Measurements from ENCODE around the gene LSAMP.
A peak's percentile ranks its signal among the peaks of the same experiment; 100 is the strongest.

Gene LSAMP

DNA sequence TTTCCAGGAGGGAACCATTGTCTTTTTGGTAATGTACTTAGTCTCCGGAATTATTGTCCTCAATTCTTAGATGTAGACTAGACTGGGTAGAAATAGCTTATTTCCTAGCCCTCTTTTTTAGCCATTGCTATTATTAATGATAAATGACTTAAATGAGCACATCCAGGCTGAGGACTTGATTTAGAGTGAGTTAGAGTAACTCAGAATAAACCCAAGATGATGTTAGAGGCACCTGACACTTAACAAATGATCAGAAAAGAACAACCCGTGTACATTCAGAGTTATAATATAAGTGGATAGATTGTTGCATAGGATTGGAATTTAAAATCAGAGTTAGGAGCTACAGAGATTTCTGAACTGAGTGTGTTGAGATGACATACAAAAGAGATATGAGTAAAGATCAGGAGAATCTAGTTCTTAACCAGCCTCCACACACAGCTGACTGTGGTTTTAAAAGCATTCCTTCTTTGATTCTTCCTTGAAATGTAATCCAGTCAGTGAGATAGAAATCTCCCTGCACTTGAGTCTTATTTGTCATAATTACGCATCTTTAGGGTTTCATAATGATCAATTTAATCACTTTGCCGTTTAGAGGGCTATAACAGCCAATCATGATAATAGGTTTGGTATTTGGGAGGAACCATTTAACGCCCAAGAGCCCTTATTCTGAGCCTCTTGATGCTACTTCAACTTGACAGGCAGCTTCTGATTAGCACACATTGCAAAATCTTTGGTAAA lies 455.4 kb downstream of the LSAMP start:
- Mint-ChIP-seq H3K27ac (no peak overlapping the region), H3K36me3 (no peaks in the 10 kb centered on the region), H3K27me3 (no peaks in the 10 kb centered on the region), H3K4me3 (no peak overlapping the region), H3K9me3 (no peaks in the 10 kb centered on the region), H3K4me1 (no peaks in the 10 kb centered on the region)
- no peak for ATAC-seq

DNA sequence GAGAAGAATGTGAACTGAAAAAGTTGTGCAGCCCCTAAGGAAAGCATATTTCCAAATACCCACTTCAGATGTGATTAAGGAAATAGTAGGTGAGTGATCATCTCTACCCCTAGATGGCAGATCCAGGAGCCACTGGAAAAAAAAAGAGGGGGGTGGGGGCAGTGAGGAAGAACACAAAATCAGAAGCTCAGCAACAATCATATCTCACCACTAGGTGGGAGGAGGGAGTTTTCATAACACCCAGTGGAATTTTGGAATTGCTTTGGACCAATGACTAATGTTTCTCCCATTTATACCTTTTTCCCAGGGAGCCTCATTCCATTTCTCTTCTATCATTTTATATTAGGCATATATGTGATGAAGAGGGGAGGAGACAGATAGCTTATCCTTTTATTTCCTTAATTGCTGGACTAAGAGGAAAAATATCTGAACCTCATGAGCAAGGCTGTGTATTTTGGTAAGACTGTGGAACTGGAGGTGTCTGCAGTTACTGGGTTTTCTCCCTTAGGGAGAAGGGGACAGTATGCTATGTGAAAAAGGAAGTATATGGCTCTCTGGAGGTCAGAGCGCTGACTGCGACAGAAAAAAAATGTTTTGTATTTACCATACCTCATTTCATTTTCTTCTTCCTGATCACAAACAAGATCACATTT lies 458.6 kb downstream of the LSAMP start:
- ATAC-seq: no peak
- H3K27ac Mint-ChIP-seq: no peak overlapping the region
- peaks cover 10% of the 10 kb centered on the region for H3K27me3 Mint-ChIP-seq
- peaks cover 8% of the 10 kb centered on the region for H3K4me1 Mint-ChIP-seq
- H3K4me3 Mint-ChIP-seq: no peak overlapping the region
- no peaks in the 10 kb centered on the region for H3K36me3 Mint-ChIP-seq
- H3K9me3 Mint-ChIP-seq: no peaks in the 10 kb centered on the region

DNA sequence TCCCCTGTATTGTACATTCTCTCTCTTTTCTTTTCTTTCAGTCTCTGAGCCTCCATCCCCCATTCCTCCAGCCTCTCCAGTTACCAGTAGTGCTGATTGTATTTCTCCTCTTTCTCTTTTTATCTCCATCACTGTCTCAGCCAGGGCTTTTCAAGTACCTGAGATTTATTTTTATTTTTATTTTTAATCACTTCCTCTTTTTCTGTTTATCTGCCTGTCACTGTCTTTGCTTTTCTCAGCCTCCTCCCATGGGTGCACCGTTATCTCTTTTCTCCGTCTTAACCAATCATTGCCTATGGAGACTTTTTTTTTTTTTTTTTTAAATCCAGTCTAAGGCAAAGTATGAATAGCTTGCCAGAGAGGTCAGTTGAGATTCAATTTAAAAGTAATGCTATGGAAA lies 462.7 kb downstream of the LSAMP start:
- Mint-ChIP-seq H3K27me3 (peaks cover 10% of the 10 kb centered on the region), H3K9me3 (no peaks in the 10 kb centered on the region), H3K4me3 (no peak overlapping the region), H3K4me1 (peaks cover 16% of the 10 kb centered on the region), H3K36me3 (no peaks in the 10 kb centered on the region), H3K27ac (no peak overlapping the region)
- ATAC-seq: no peak

DNA sequence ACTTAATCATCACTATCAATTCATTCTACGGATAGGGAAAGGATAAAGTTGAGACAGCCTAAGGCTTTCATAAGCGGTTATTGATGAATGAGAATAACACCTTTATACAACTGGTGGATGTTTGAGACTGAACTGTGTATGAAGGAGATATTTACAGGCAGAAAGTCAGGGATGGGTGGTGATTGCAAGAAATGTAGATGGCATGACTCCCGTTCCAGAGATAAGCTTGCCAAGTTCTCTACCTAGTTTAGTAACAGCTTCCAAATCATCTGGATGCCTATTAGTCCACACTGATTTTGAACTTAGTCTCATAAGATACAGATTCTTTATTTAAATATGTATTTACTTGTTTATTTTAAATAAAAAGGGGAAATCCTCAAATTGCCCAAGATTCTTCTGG lies 463.2 kb downstream of the LSAMP start:
- Mint-ChIP-seq H3K4me3 (no peak overlapping the region), H3K9me3 (no peaks in the 10 kb centered on the region), H3K4me1 (peaks cover 16% of the 10 kb centered on the region), H3K27me3 (peaks cover 10% of the 10 kb centered on the region), H3K27ac (no peak overlapping the region), H3K36me3 (no peaks in the 10 kb centered on the region)
- no peak for ATAC-seq

DNA sequence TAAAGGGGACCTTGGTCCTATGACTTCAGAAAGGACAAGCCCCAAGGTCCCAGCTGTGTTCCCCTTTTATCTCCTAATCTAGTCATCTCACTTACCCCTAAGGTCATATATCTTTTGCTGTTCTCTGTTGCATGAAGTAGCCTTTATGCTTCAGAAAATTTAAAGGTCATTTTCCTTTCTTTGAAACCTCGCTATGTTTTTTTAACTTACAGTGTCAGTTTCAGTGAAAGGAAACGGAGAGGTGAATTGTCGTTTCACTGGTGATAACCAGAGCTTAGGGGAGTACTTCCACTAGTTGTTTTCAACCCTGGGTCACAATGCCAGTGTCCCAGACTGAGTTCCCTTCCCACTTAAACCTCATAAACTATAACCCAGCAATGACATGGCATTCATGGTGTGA lies 464.6 kb downstream of the LSAMP start:
- Mint-ChIP-seq H3K36me3 (no peaks in the 10 kb centered on the region), H3K4me3 (peak overlapping the region; percentile 27)
- peak; percentile 84 for ATAC-seq

DNA sequence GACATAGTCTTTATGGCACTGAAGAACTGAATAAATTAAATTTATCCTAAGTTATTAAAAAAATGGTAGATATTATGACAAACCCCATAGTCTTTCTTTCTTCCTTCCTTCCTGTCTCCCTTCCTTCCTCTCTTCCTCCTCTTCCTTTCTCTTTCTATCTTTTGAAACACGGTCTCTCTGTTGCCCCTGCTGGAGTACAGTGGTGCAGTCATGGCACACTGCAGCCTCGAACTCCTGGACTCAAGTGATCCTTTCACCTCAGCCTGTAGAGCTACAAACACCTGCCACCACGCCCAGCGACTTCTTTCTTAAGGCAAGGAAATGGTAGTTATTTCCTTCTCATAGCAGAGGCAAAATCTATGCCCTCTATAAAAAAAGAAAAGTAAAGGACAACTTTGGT lies 467.4 kb downstream of the LSAMP start:
- no peak for ATAC-seq

More for the DNA sequence above, 464.6 kb downstream of the LSAMP start:
- peak overlapping the region; percentile 61 for H3K27ac Mint-ChIP-seq
- no peaks in the 10 kb centered on the region for H3K9me3 Mint-ChIP-seq
- peaks cover 16% of the 10 kb centered on the region for H3K4me1 Mint-ChIP-seq
- H3K27me3 Mint-ChIP-seq: peaks cover 10% of the 10 kb centered on the region

DNA sequence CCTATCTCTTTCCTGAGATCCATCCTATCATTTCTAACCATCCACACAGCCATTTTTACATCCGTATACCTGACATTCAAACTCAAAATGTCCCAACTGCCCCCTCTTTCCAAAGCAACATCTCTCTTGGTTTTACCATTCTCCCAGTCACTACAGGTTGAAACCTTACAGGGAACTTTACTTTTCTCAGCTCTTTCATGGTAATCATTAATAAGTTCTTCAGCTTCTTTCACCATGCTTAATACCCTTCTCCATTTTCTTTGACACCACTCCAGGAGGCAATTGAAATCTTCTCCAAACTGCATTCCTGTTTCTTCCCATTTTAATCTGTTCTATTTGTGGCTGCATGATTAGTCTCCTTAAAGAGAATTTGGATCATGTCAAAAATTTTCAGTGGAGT lies 469.5 kb downstream of the LSAMP start:
- ATAC-seq: no peak
- H3K36me3 Mint-ChIP-seq: no peaks in the 10 kb centered on the region

More for the DNA sequence above, 467.4 kb downstream of the LSAMP start:
- Mint-ChIP-seq H3K36me3 (no peaks in the 10 kb centered on the region), H3K4me3 (no peak overlapping the region), H3K4me1 (peaks cover 14% of the 10 kb centered on the region), H3K27me3 (no peaks in the 10 kb centered on the region), H3K27ac (no peak overlapping the region), H3K9me3 (no peaks in the 10 kb centered on the region)

DNA sequence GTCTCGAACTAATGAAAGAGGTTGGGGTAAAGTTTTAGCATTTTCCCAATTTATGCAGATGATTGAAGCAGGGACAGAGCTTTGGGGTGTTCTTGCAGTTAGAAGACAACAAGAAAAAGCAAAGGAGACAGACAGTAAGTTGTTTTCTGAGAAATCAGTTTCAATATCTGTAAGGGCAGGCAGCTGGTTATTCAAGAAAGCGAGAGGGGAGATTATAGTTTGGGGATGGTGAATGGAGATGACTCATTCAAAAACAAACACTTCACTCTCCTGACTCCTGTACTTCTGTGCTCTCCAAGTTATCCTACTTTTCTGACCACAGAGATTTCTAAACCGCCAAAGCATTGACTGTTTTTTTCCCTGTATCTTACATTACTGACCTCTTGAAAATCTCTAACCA lies 469.9 kb downstream of the LSAMP start:
- H3K9me3 Mint-ChIP-seq: no peaks in the 10 kb centered on the region
- no peaks in the 10 kb centered on the region for H3K36me3 Mint-ChIP-seq
- no peaks in the 10 kb centered on the region for H3K27me3 Mint-ChIP-seq
- ATAC-seq: no peak
- H3K27ac Mint-ChIP-seq: no peak overlapping the region
- H3K4me1 Mint-ChIP-seq: peaks cover 1% of the 10 kb centered on the region
- H3K4me3 Mint-ChIP-seq: no peak overlapping the region

More for the DNA sequence above, 469.5 kb downstream of the LSAMP start:
- H3K4me3 Mint-ChIP-seq: no peak overlapping the region
- peaks cover 6% of the 10 kb centered on the region for H3K4me1 Mint-ChIP-seq
- H3K27ac Mint-ChIP-seq: no peak overlapping the region
- H3K27me3 Mint-ChIP-seq: no peaks in the 10 kb centered on the region
- H3K9me3 Mint-ChIP-seq: no peaks in the 10 kb centered on the region

DNA sequence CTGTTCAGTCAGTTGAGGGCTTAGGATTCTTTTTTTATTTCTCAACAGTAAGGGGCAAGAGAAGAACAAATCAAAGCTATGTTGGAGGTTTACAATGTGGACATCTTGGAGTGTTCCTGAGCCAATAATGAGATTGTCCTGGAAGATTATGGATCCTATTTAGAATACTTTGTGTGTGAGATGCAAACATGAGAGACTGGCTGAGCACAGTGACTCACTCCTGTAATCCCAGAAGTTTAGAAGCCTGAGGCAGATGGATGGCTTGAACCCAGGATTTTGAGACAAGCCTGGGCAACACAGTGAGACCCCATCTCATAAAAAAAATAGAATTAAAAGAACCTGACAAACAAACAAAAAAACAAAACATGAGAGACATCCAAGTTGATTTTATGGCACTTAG lies 470.3 kb downstream of the LSAMP start:
- Mint-ChIP-seq H3K4me1 (no peaks in the 10 kb centered on the region), H3K4me3 (no peak overlapping the region), H3K36me3 (no peaks in the 10 kb centered on the region), H3K27me3 (no peaks in the 10 kb centered on the region), H3K27ac (no peak overlapping the region), H3K9me3 (no peaks in the 10 kb centered on the region)
- ATAC-seq: no peak

DNA sequence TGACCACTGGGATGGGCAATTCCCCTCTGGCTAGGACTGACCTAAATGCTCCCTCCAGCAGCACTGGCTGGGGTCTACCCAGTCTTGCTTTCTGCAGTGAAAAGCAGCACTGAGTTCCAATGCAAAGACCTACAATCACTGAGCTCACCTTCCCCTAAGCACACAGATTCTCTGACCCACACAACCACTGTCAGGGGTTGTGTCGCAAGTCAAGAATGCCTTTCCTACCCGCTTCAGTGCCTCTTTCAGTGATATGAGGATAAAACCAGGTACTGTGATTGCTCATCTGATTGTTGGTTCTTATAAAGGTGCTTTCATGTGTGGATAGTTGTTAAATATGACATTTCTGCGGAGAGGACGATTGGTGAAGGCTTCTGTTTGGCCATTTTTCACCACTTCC lies 476.4 kb downstream of the LSAMP start:
- Mint-ChIP-seq H3K27ac (no peak overlapping the region), H3K4me1 (no peaks in the 10 kb centered on the region), H3K36me3 (no peaks in the 10 kb centered on the region), H3K27me3 (no peaks in the 10 kb centered on the region), H3K9me3 (no peaks in the 10 kb centered on the region), H3K4me3 (no peak overlapping the region)
- ATAC-seq: peak; percentile 45

DNA sequence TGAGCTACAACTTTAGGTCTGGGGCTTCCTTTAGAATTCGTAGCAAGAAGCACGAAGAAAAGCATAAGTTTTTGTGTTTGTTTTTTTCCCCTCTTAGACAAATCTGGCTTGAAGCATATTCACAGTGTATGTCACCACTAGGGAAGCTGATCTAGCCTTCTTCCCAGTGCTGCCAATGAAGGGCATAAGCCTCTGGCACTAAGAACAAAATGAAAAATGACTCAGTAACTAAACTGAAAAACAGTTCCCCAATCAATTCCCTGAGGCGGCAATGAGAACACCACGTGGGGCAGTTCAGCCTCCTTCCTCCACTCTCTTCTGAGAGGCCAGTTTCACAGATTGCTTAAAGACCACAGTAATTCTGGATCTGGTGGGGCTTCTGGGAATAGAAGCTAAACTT lies 483.9 kb downstream of the LSAMP start:
- Mint-ChIP-seq H3K27ac (no peak overlapping the region), H3K36me3 (no peaks in the 10 kb centered on the region), H3K9me3 (no peaks in the 10 kb centered on the region), H3K4me1 (no peaks in the 10 kb centered on the region), H3K27me3 (no peaks in the 10 kb centered on the region), H3K4me3 (no peak overlapping the region)
- no peak for ATAC-seq

DNA sequence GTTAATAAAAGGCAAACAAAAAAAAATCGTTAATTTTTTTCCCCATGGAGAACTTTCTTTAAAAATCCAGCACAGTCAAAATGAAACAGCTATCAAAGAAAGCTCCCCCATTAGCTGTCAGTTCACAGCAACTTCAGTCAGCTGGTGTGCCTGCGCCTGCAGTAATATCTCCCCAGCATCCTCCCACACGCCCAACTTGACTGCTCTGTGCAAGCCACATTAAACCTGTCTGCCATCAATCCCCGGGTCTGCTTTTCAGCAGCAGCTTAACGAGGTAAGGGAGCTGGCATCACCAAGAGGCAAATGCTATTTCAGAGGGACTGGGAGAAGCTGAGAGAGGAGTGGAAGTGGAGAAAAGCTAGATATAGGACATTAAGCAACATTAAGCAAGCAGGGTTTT lies 484.5 kb downstream of the LSAMP start:
- H3K27ac Mint-ChIP-seq: no peak overlapping the region
- H3K4me1 Mint-ChIP-seq: no peaks in the 10 kb centered on the region
- H3K36me3 Mint-ChIP-seq: no peaks in the 10 kb centered on the region
- no peaks in the 10 kb centered on the region for H3K27me3 Mint-ChIP-seq
- H3K4me3 Mint-ChIP-seq: no peak overlapping the region
- H3K9me3 Mint-ChIP-seq: no peaks in the 10 kb centered on the region
- no peak for ATAC-seq

DNA sequence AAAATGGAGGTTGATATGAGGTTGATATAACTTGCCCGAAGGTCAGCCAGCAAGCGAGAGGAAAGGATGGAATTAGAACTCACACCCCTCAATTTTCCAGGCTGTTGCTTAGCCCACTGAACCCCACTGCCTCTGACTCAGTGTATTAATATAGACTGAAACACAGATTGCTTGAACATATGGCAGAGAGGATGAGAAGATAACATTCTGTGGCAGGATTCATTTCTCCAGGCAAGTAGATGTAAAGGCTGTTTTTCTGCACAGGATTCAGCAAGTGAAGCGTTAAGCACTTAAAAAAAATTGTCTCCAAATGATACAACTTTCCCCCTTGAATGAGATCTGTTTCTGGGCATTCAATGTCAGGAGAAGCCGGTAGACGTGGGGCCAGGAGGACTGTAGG lies 486.8 kb downstream of the LSAMP start:
- no peaks in the 10 kb centered on the region for H3K9me3 Mint-ChIP-seq

DNA sequence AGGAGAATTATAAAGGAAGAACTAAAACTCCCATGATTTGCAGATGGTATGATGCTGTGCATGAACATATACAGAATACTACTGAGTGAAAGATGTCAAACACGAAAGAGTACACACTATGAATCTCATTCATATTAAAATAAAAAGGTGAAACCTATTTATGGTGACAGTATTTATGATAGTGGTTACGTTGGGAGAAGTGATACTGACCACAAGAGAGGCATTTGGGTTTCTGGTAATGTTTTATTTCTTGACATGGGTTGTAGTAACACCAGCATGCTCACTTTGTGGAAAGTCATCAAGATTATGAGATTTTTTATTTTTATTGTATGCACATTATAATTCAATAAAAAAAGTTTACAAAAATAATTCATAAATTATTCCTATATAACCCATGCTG lies 498.0 kb downstream of the LSAMP start:
- no peak overlapping the region for H3K4me3 Mint-ChIP-seq
- H3K27ac Mint-ChIP-seq: no peak overlapping the region
- H3K36me3 Mint-ChIP-seq: no peaks in the 10 kb centered on the region
- peak; percentile 62 for ATAC-seq
- H3K27me3 Mint-ChIP-seq: peaks cover 9% of the 10 kb centered on the region
- H3K4me1 Mint-ChIP-seq: peaks cover 5% of the 10 kb centered on the region
- H3K9me3 Mint-ChIP-seq: peaks cover 7% of the 10 kb centered on the region

More for the DNA sequence above, 486.8 kb downstream of the LSAMP start:
- ATAC-seq: no peak
- H3K4me3 Mint-ChIP-seq: no peak overlapping the region
- H3K36me3 Mint-ChIP-seq: no peaks in the 10 kb centered on the region
- H3K27ac Mint-ChIP-seq: no peak overlapping the region
- no peaks in the 10 kb centered on the region for H3K27me3 Mint-ChIP-seq
- no peaks in the 10 kb centered on the region for H3K4me1 Mint-ChIP-seq

DNA sequence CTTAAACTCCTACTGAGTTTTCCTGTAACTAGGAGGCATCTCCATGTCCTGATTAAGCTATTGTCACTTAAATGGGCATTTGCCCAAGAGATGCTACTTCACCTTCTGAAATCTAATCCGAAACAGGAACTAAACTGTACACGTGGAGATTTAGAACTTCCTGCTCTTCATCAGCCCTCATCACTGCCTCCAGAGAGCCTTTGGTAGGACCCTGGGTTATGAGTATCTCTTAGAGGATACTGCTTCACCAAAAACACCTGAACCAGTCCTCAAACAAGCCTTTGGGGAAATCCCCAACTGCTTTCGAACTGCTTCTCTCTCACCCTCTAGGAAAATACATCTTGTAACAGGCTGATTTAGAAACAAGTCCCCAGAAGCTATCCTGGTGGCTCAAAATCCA lies 501.7 kb downstream of the LSAMP start:
- H3K4me3 Mint-ChIP-seq: no peak overlapping the region
- peaks cover 2% of the 10 kb centered on the region for H3K9me3 Mint-ChIP-seq
- peaks cover 5% of the 10 kb centered on the region for H3K27me3 Mint-ChIP-seq
- H3K4me1 Mint-ChIP-seq: peaks cover 5% of the 10 kb centered on the region
- no peak overlapping the region for H3K27ac Mint-ChIP-seq
- peak; percentile 70 for ATAC-seq
- H3K36me3 Mint-ChIP-seq: no peaks in the 10 kb centered on the region

DNA sequence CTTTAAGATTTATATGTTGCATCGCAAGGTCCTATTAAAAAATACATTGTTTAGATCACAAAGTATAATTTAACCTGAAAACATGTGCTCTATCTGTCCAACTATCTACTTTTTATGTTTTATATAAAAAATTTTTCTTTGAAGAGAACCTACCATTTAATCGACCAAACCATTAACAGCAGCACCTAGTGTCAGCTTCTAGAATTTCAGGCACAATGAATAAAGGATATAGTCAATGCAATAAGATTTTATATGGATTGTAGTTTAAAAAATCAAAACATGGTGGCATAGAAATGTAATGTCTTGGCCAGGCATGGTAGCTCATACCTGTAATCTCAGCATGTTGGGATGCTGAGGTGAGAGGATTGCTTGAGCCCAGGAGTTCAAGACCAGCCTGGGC lies 508.2 kb downstream of the LSAMP start:
- no peak for ATAC-seq
- H3K4me1 Mint-ChIP-seq: peaks cover 8% of the 10 kb centered on the region
- no peak overlapping the region for H3K27ac Mint-ChIP-seq
- no peak overlapping the region for H3K4me3 Mint-ChIP-seq
- peaks cover 6% of the 10 kb centered on the region for H3K9me3 Mint-ChIP-seq
- peaks cover 9% of the 10 kb centered on the region for H3K27me3 Mint-ChIP-seq
- no peaks in the 10 kb centered on the region for H3K36me3 Mint-ChIP-seq
